HUES6 (cell line): ENCODE data around the gene HK2.
"Not testable (repeated sequence)": the region's sequence is repeated elsewhere in the genome, so short reads cannot be mapped to it uniquely, and the experiment has no call there.

Experiments used
- H3K27ac ChIP-seq: 2 replicates; pipeline ENCODE4 v1.7.0; 2013; ENCODE audit warnings: low read depth, mild to moderate bottlenecking, low read length, inconsistent platforms
- H3K27me3 ChIP-seq: 2 replicates; pipeline ENCODE4 v1.6.1; 2013; ENCODE audit warnings: low read length; ENCODE audit not compliant: control insufficient read depth, insufficient read depth
- H3K36me3 ChIP-seq: 2 replicates; pipeline ENCODE4 v1.6.1; 2013; ENCODE audit warnings: low read length; ENCODE audit not compliant: control insufficient read depth, insufficient read depth
- H3K4me1 ChIP-seq: 2 replicates; pipeline ENCODE4 v1.6.1; 2013; ENCODE audit warnings: low read length; ENCODE audit not compliant: control insufficient read depth, insufficient read depth
- H3K4me3 ChIP-seq: 2 replicates; pipeline ENCODE4 v1.5.1; 2013; ENCODE audit warnings: low read depth, low read length
- H3K9ac ChIP-seq: one replicate; pipeline ENCODE4 v1.6.1; 2013; ENCODE audit warnings: mild to moderate bottlenecking, low read length
- H3K9me3 ChIP-seq: 2 replicates; pipeline ENCODE4 v1.6.1; 2013; ENCODE audit warnings: low read depth, low read length; ENCODE audit not compliant: control insufficient read depth, insufficient read depth

Gene HK2

GRCh38 chr2:74890711-74891110 is 56.8 kb downstream of the HK2 start:
- H3K4me1 ChIP-seq, result 0 out of 2 replicates have a peak, but pooled peaks cover 4% of the 10 kb centered on the region
- peaks cover 77% of the 10 kb centered on the region for H3K36me3 ChIP-seq
- no peaks in the 10 kb centered on the region for H3K27me3 ChIP-seq
- no peak overlapping the region for H3K9ac ChIP-seq
- no peak overlapping the region for H3K4me3 ChIP-seq
- no peak overlapping the region for H3K27ac ChIP-seq
- no peaks in the 10 kb centered on the region for H3K9me3 ChIP-seq

GRCh38 chr2:74891136-74891764 is 57.3 kb downstream of the HK2 start:
- no peaks in the 10 kb centered on the region for H3K27me3 ChIP-seq
- H3K36me3 ChIP-seq, result peaks cover 72% of the 10 kb centered on the region
- H3K9me3 ChIP-seq, result no peaks in the 10 kb centered on the region
- no peak overlapping the region for H3K27ac ChIP-seq
- H3K9ac ChIP-seq, result no peak overlapping the region
- no peak overlapping the region for H3K4me3 ChIP-seq
- 0 out of 2 replicates have a peak, but pooled peaks cover 4% of the 10 kb centered on the region for H3K4me1 ChIP-seq

DNA sequence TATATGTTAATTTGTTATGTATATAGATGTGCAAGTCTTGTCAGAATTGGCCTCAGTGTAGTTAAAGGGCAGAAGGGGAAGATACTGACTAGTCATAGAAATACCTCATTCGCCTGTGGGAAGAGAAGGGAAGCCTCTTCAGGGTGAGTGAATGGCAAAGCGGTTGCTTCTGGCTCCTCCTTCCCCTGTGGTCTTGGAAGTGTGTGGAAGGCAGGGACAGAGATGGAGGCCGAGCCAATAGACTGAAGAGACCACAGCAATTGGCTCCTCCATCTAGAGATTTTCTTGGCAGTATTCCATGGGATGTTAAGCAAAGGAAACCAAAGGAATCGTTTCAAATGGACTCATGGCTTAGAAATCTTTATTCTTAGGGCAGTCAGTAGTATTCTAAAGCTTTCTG is 57.9 kb downstream of the HK2 start:
- H3K4me1 ChIP-seq, H3K9me3 ChIP-seq, H3K27me3 ChIP-seq, H3K4me3 ChIP-seq, H3K27ac ChIP-seq, H3K9ac ChIP-seq: not testable (repeated sequence)
- peaks cover 67% of the 10 kb centered on the region for H3K36me3 ChIP-seq

- Histone ChIP-seq H3K36me3 (peaks cover 59% of the 10 kb centered on the region), H3K9me3 (no peaks in the 10 kb centered on the region), H3K4me3 (no peak overlapping the region), H3K4me1 (0 out of 2 replicates have a peak, but pooled peaks cover 4% of the 10 kb centered on the region), H3K27ac (no peak overlapping the region), H3K27me3 (no peaks in the 10 kb centered on the region), H3K9ac (no peak overlapping the region)
Measured at GRCh38 chr2:74892609-74893008, 58.7 kb downstream of the HK2 start.

DNA sequence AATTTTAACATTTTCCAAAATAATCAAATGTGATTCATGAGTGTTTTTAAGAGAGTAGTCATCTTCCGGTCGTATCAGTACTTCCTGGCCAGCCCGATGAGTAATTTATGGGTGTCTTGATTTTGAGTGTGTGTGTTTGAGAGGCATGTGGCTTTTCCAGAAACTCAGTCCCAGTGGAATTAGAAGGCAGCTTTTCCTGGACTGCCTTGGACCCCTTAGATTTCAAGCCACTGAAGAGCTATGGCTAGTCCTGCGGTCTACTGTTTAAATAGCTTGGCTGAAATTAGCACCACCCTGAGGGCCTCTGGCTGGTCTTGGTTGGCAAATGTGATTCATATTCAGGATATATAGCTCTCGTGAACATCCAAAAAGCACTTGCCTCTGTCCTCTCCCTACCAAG is 59.4 kb downstream of the HK2 start:
- Histone ChIP-seq H3K4me1 (0 out of 2 replicates have a peak, but pooled peaks cover 4% of the 10 kb centered on the region), H3K4me3 (no peak overlapping the region), H3K9ac (no peak overlapping the region), H3K36me3 (peaks cover 51% of the 10 kb centered on the region), H3K27ac (no peak overlapping the region), H3K27me3 (no peaks in the 10 kb centered on the region), H3K9me3 (no peaks in the 10 kb centered on the region)

DNA sequence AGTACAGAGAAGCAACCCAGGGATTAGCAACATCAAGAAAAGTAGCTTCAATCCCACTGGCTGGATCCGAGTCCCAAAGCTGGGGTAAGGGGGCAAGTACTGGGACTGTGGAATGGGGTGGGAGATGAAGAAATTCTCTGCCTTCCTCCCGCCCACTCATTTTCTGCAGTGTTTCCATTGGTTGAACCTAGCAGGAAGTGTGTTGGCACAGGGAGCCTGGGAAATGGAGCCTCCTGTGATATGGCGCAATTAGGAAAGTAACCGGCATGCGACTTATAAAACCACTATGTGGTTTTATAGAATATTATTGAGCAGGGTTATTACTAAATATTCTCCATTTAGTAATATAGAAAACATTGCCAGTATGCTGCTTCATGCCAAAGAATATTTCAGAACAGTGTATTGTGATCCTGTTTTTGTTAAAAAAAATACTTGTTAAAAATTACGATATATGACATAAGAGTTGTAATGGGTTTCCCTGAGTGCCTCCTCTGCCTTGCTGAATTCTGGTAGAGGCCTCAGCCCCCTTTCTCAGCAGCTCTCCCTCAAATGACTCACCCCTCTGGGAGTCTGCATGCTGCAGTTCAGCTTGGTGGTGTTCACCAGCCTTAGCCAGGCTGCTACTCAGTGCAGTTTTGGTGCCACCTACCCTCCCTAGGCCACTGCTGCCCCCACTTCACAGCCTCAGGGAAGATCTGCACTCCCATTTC is 60.5 kb downstream of the HK2 start:
- Histone ChIP-seq H3K27ac (no peak overlapping the region), H3K4me1 (0 out of 2 replicates have a peak, but pooled peaks cover 4% of the 10 kb centered on the region), H3K27me3 (no peaks in the 10 kb centered on the region), H3K4me3 (no peak overlapping the region), H3K9ac (no peak overlapping the region), H3K9me3 (no peaks in the 10 kb centered on the region), H3K36me3 (peaks cover 40% of the 10 kb centered on the region)

DNA sequence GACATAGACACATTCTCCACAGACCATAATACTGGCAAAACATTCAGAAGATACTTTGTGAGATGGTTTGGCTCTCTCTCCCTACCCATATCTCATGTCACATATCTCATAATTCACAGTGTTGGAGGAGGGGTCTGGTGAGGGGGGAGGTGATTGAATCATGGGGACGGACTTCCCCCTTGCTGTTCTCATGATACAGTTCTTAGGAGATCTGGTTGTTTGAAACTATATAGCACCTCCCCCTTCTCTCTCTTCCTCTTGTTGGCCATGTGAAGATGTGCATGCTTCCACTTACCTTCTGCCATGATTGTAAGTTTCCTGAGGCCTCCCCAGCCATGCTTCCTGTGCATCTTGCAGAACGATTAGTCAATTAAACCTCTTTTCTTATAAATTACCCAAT is 61.1 kb downstream of the HK2 start:
- Histone ChIP-seq H3K4me1 (0 out of 2 replicates have a peak, but pooled peaks cover 4% of the 10 kb centered on the region), H3K27ac (no peak overlapping the region), H3K36me3 (peaks cover 35% of the 10 kb centered on the region), H3K9me3 (no peaks in the 10 kb centered on the region), H3K27me3 (no peaks in the 10 kb centered on the region), H3K9ac (no peak overlapping the region), H3K4me3 (no peak overlapping the region)

- no peaks in the 10 kb centered on the region for H3K9me3 ChIP-seq
- no peak overlapping the region for H3K27ac ChIP-seq
- H3K36me3 ChIP-seq, result peaks cover 23% of the 10 kb centered on the region
- no peak overlapping the region for H3K9ac ChIP-seq
- 0 out of 2 replicates have a peak, but pooled peaks cover 4% of the 10 kb centered on the region for H3K4me1 ChIP-seq
- H3K4me3 ChIP-seq, result no peak overlapping the region
- H3K27me3 ChIP-seq, result no peaks in the 10 kb centered on the region
Measured at GRCh38 chr2:74896232-74896631, 62.3 kb downstream of the HK2 start.

DNA sequence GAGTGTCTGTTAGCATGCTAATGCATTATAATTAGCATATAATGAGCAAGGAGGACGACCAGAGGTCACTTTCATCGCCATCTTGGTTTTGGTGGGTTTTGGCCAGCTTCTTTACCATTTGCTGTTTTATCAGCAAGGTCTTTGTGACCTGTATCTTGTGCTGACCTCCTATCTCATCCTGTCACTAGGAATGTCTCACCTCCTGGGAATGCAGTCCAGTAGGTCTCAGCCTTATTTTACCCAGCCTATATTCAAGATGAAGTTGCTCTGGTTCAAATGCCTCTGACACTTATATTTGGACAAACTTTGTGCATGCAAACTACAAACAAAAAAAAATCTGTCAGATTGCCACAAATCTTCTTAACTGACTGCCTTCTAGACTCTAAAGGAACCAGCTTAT is 66.3 kb downstream of the HK2 start:
- H3K4me1 ChIP-seq, H3K27ac ChIP-seq, H3K9me3 ChIP-seq, H3K27me3 ChIP-seq, H3K9ac ChIP-seq, H3K36me3 ChIP-seq, H3K4me3 ChIP-seq: not testable (repeated sequence)

GRCh38 chr2:74902281-74902860 is 68.4 kb downstream of the HK2 start:
- Histone ChIP-seq H3K9me3 (no peaks in the 10 kb centered on the region), H3K4me1 (peaks cover 4% of the 10 kb centered on the region; the same call in 1 of the 2 replicates), H3K4me3 (no peak overlapping the region), H3K27ac (no peak overlapping the region), H3K27me3 (no peaks in the 10 kb centered on the region), H3K9ac (no peak overlapping the region), H3K36me3 (no peaks in the 10 kb centered on the region)

- no peaks in the 10 kb centered on the region for H3K9me3 ChIP-seq
- no peaks in the 10 kb centered on the region for H3K36me3 ChIP-seq
- H3K27me3 ChIP-seq, result peaks cover 5% of the 10 kb centered on the region; the same call in 1 of the 2 replicates
- no peak overlapping the region for H3K4me3 ChIP-seq
- H3K4me1 ChIP-seq, result peaks cover 4% of the 10 kb centered on the region; the same call in 1 of the 2 replicates
- H3K9ac ChIP-seq, result no peak overlapping the region
- no peak overlapping the region for H3K27ac ChIP-seq
Measured at GRCh38 chr2:74906395-74906794, 72.5 kb downstream of the HK2 start.
